GM12878 (cell line): ENCODE data around the gene SGMS1. TPM values are rescaled to one million over a fixed set of nuclear protein-coding genes. Genes with fewer than 3 reads are reported as not detected.
A peak's percentile ranks its signal among the peaks of the same experiment; 100 is the strongest.

Source experiments
- ASH2L ChIP-seq: fragments of 300-600, 200-600 bp; sonication (generic); IDR thresholded peaks from 2 replicates; pipeline ENCODE4 v1.6.1; 2017; ENCODE audit warnings: low read depth, mild to moderate bottlenecking, borderline replicate concordance
- ATF7 ChIP-seq: fragments of 450-650 bp; IDR thresholded peaks from 2 replicates; pipeline ENCODE4 v1.6.1; 2016; ENCODE audit warnings: low read depth, mild to moderate bottlenecking
- BHLHE40 ChIP-seq, 2 experiments: fragments of 450-650 bp in 1 of 2; IDR thresholded peaks; 2 replicates each; pipeline ENCODE4 v1.6.1; 2011 to 2017; ENCODE audit warnings: low read depth in 2 of 2, borderline replicate concordance in 1 of 2, improper control_type of control experiment in 1 of 2, low read length in 1 of 2, mild to moderate bottlenecking in 1 of 2
- CBX5 ChIP-seq: sonication (generic); IDR thresholded peaks from 2 replicates; pipeline ENCODE4 v1.6.1; 2016; ENCODE audit warnings: low read depth, moderate library complexity, mild to moderate bottlenecking, inconsistent platforms
- CEBPB ChIP-seq, 2 experiments: fragments of 150-350 bp in 1 of 2; IDR thresholded peaks; 2 replicates each; pipeline ENCODE4 v1.6.1; 2012 to 2014; ENCODE audit warnings: low read depth in 2 of 2, low read length in 2 of 2, borderline replicate concordance in 1 of 2, inconsistent platforms in 1 of 2
- DPF2 ChIP-seq: fragments of 450-650 bp; IDR thresholded peaks from 2 replicates; pipeline ENCODE4 v1.6.1; 2017; ENCODE audit warnings: mild to moderate bottlenecking
- E2F4 ChIP-seq: IDR thresholded peaks from 2 replicates; pipeline ENCODE4 v1.6.1; 2012; ENCODE audit warnings: low read depth, low read length, improper control_type of control experiment
- EED ChIP-seq: sonication (generic); IDR thresholded peaks from 2 replicates; pipeline ENCODE4 v1.6.1; 2016; ENCODE audit warnings: antibody characterized with exemption, low read depth
- EP300 ChIP-seq, 2 experiments: fragments of 150-350 bp in 1 of 2; IDR thresholded peaks; 2 replicates each; pipeline ENCODE4 v1.6.1; 2011 to 2012; ENCODE audit warnings: low read depth in 2 of 2, low read length in 2 of 2, borderline replicate concordance in 1 of 2, improper control_type of control experiment in 1 of 2, inconsistent platforms in 1 of 2; ENCODE audit not compliant: control insufficient read depth in 1 of 2
- FOXM1 ChIP-seq: IDR thresholded peaks from 2 replicates; pipeline ENCODE4 v1.6.1; 2012; ENCODE audit warnings: low read depth, mild to moderate bottlenecking, inconsistent platforms, low read length, moderate library complexity
- LARP7 ChIP-seq: fragments of 450-650 bp; IDR thresholded peaks from 2 replicates; pipeline ENCODE4 v1.6.1; 2017; ENCODE audit warnings: mild to moderate bottlenecking
- MTA2 ChIP-seq: fragments of 450-650 bp; IDR thresholded peaks from 2 replicates; pipeline ENCODE4 v1.6.1; 2016; ENCODE audit warnings: low read depth, mild to moderate bottlenecking, moderate library complexity
- MXI1 ChIP-seq: fragments of 150-350 bp; IDR thresholded peaks from 2 replicates; pipeline ENCODE4 v1.6.1; 2011; ENCODE audit warnings: low read depth, mild to moderate bottlenecking, inconsistent platforms, low read length, improper control_type of control experiment
- MYC ChIP-seq: IDR thresholded peaks from 2 replicates; pipeline ENCODE4 v1.6.1; 2011; ENCODE audit warnings: mild to moderate bottlenecking, low read length, moderate library complexity, inconsistent platforms; ENCODE audit not compliant: insufficient read depth, insufficient replicate concordance, insufficient read length, severe bottlenecking
- NFYB ChIP-seq: IDR thresholded peaks from 2 replicates; pipeline ENCODE4 v1.6.1; 2011; ENCODE audit warnings: low read depth, mild to moderate bottlenecking, low read length, improper control_type of control experiment, moderate library complexity; ENCODE audit not compliant: insufficient read depth
- NR2F1 ChIP-seq: fragments of 450-650 bp; conservative IDR thresholded peaks from 2 replicates; pipeline ENCODE4 v1.6.1; 2017; ENCODE audit warnings: mild to moderate bottlenecking
- POLR2AphosphoS5 ChIP-seq: IDR thresholded peaks from 2 replicates; pipeline ENCODE4 v1.6.1; 2011; ENCODE audit warnings: mild to moderate bottlenecking, low read length, inconsistent platforms
- RAD51 ChIP-seq: fragments of 450-650 bp; IDR thresholded peaks from 2 replicates; pipeline ENCODE4 v1.6.1; 2016; ENCODE audit warnings: moderate library complexity, mild to moderate bottlenecking, inconsistent platforms
- RELA ChIP-seq: fragments of 450-650 bp; IDR thresholded peaks from 2 replicates; pipeline ENCODE4 v1.8.0; 2014; ENCODE audit warnings: borderline replicate concordance; ENCODE audit not compliant: partially characterized antibody
- SMARCA5 ChIP-seq: fragments of 450-650 bp; IDR thresholded peaks from 2 replicates; pipeline ENCODE4 v1.6.1; 2017; ENCODE audit warnings: mild to moderate bottlenecking
- SREBF2 ChIP-seq: IDR thresholded peaks from 2 replicates; pipeline ENCODE4 v1.6.1; 2012; ENCODE audit warnings: mild to moderate bottlenecking, low read length
- TCF12 ChIP-seq: IDR thresholded peaks from 2 replicates; pipeline ENCODE4 v1.6.1; 2011; ENCODE audit warnings: low read depth, mild to moderate bottlenecking, low read length
- TCF7 ChIP-seq: IDR thresholded peaks from 2 replicates; pipeline ENCODE4 v1.6.1; 2014; ENCODE audit warnings: antibody characterized with exemption, borderline replicate concordance
- ZNF592 ChIP-seq: fragments of 450-650 bp; IDR thresholded peaks from 2 replicates; pipeline ENCODE4 v1.6.1; 2017; ENCODE audit warnings: mild to moderate bottlenecking, moderate library complexity
- polyA plus RNA-seq, 11 experiments: library from polyadenylated mRNA; depleted of rRNA in 4 of 11; unstranded in 6 of 11; stranded (reverse) in 5 of 11; fragments of >200 nt; fragmentation: Nextera tagmentation in 4 of 11; fragmentation: Illumina TruSeq in 1 of 11; extraction: Ambion mirVana in 4 of 11; extraction: Trizol in 1 of 11; gene quantifications; 1 replicate in 1 of 11; 2 replicates in 10 of 11; pipeline versions ENCODE4 v1.2.1 to v1.2.3, GENCODE V29; 2011 to 2016; ENCODE audit warnings: inconsistent platforms in 2 of 11, missing spikeins in 2 of 11, low read depth in 1 of 11
- total RNA-seq, 4 experiments: library from RNA; depleted of rRNA in 3 of 4; stranded (reverse); fragments of >200 nt in 3 of 4; fragmentation: Illumina TruSeq in 1 of 4; extraction: Trizol in 1 of 4; gene quantifications; 2 replicates each; pipeline versions ENCODE4 v1.2.1 to v1.2.3, GENCODE V29; 2013 to 2021
- TF ChIP-seq, protein P1 (sequence below): IDR thresholded peaks from 2 replicates; pipeline ENCODE4 v1.6.1; 2011; ENCODE audit warnings: borderline replicate concordance, low read depth, mild to moderate bottlenecking, moderate library complexity, mixed read lengths, low read length; ENCODE audit not compliant: insufficient read depth; ENCODE audit errors: extremely low read length

Gene SGMS1
- total and polyA plus RNA-seq, 10 of the 15 experiments (the other 5 are each of a cell fraction or from before 2014, with no cell fraction given) = 1.4 to 14.5 (median 4.9) TPM

DNA sequence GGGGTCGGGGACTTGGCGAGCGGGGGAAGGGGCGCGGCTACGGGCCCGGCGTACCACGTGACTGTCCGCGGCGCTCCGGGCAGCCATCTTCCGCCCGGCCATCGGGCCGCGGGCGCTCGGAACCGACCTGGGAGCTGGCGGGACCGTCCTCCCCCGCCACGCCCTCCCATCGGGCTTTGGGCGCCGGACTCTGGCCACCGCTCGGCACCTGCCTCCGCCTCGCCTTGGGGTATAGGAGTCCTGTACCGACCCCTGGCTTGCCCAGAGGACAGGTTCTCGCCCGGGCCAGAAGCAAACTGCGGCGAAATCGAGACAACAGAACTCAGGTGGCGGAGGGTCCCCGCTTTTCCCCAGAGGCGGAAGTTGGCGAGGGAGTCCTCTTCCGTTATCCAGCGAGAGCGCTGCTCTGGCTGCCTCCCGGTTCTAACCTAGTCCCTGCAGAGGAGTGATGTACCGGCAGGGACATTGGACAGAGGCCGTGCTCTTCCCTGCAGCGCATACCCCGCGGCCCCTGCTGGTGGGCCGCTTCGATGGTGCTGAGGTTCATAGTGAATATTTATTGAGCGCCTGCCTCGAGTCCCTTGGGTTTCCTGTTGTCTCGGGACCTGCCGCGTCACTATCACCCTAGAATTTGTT is 1.2 kb upstream of the SGMS1 start (continued):
- TF ChIP-seq CEBPB (IDR thresholded peaks at IDR 0.05; ENCODE audit: borderline replicate concordance in 1 of 2, low read depth in 2 of 2, low read length in 2 of 2) = no peak
- no peak for TF ChIP-seq ATF7
- no peak for TF ChIP-seq NFYB
- TF ChIP-seq POLR2AphosphoS5 = 0 out of 2 replicates have a peak, but pooled peaks have one; percentile 24
- TF ChIP-seq MXI1 = peak; percentile 1; the same call in 1 of the 2 replicates
- TF ChIP-seq LARP7 = no peak; the same call in 1 of the 2 replicates
- TF ChIP-seq RAD51 = peak; percentile 83
- TF ChIP-seq EP300 (IDR thresholded peaks at IDR 0.05; ENCODE audit: borderline replicate concordance in 1 of 2, control insufficient read depth in 1 of 2, low read depth in 2 of 2, low read length in 2 of 2) = no peak
- peak; percentile 38 to 80; a peak in 2 of 4 replicates for TF ChIP-seq BHLHE40 (IDR thresholded peaks at IDR 0.05; ENCODE audit: borderline replicate concordance in 1 of 2, low read depth in 2 of 2, low read length in 1 of 2)
- no peak for TF ChIP-seq E2F4
- TF ChIP-seq, protein P1, sequence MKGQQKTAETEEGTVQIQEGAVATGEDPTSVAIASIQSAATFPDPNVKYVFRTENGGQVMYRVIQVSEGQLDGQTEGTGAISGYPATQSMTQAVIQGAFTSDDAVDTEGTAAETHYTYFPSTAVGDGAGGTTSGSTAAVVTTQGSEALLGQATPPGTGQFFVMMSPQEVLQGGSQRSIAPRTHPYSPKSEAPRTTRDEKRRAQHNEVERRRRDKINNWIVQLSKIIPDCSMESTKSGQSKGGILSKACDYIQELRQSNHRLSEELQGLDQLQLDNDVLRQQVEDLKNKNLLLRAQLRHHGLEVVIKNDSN = peak; percentile 87
- no peak for TF ChIP-seq SREBF2
- TF ChIP-seq CBX5 = 0 out of 2 replicates have a peak, but pooled peaks have one; percentile 22
- TF ChIP-seq EED = peak; percentile 55; the same call in 1 of the 2 replicates
- TF ChIP-seq MTA2 = no peak
- TF ChIP-seq RELA = no peak
- no peak for TF ChIP-seq ZNF592
- TF ChIP-seq NR2F1 = 0 out of 2 replicates have a peak, but pooled peaks have one; percentile 39
- 0 out of 2 replicates have a peak, but pooled peaks have one; percentile 33 for TF ChIP-seq SMARCA5
- no peak for TF ChIP-seq MYC
- TF ChIP-seq TCF7 = no peak
- no peak for TF ChIP-seq FOXM1
- no peak; the same call in 1 of the 2 replicates for TF ChIP-seq DPF2
- TF ChIP-seq ASH2L = no peak
- TF ChIP-seq TCF12 = 0 out of 2 replicates have a peak, but pooled peaks have one; percentile 21
